Peyer's patch (tissue), 4 donors: ENCODE results near the gene EFNA5. TPM values are rescaled to one million over a fixed set of nuclear protein-coding genes. Genes with fewer than 3 reads are reported as not detected.

Source experiments
- DNase-seq, 3 donors: peaks; one replicate each; pipeline ENCODE4 v3.0.0-alpha.2; 2017 to 2019
- H3K27ac ChIP-seq, 4 donors: fragments of 200-600 bp; sonication (generic); one replicate each; pipeline ENCODE4 v1.5.1; 2016 to 2019
- H3K27me3 ChIP-seq, 2 donors: fragments of 200-600 bp; sonication (generic); one replicate each; pipeline ENCODE4 v1.5.1; 2019
- H3K36me3 ChIP-seq, 3 donors: fragments of 200-600 bp; sonication (generic); one replicate each; pipeline ENCODE4 v1.5.1; 2016 to 2019
- H3K4me1 ChIP-seq, 4 donors: fragments of 200-600 bp; sonication (generic); one replicate each; pipeline ENCODE4 v1.5.1; 2016 to 2019
- H3K4me3 ChIP-seq, 4 donors: fragments of 200-600 bp; sonication (generic); 1 replicate in 3 of 4; 2 replicates in 1 of 4; pipeline ENCODE4 v1.5.1; 2016 to 2019; ENCODE audit warnings: mild to moderate bottlenecking in 1 of 4
- H3K9me3 ChIP-seq, 4 donors: fragments of 200-600 bp; sonication (generic); one replicate each; pipeline ENCODE4 v1.5.1; 2016 to 2019; ENCODE audit warnings: mild to moderate bottlenecking in 1 of 4
- CTCF ChIP-seq, 6 experiments: fragments of 450-650 bp in 4 of 6; fragments of 200-600 bp in 2 of 6; sonication (generic) in 1 of 6; IDR thresholded peaks; one replicate each; pipeline ENCODE4 v1.5.1; 2017 to 2019; ENCODE audit warnings: antibody characterized with exemption in 6 of 6, mild to moderate bottlenecking in 3 of 6, moderate library complexity in 1 of 6
- POLR2A ChIP-seq, 2 donors: fragments of 450-650 bp; IDR thresholded peaks; one replicate each; pipeline ENCODE4 v1.5.1; 2017; ENCODE audit warnings: antibody characterized with exemption in 2 of 2, mild to moderate bottlenecking in 2 of 2, moderate library complexity in 2 of 2
- total RNA-seq, 4 donors: library from RNA; depleted of rRNA; stranded (reverse); fragments of >200 nt; gene quantifications; one replicate each; pipeline ENCODE4 v1.1.0, GENCODE V29; 2016

Gene EFNA5
- total RNA-seq, 4 donors from 2014 or later = 1.1 to 27.5 (median 1.1) TPM; not detected in 1

GRCh38 chr5:107431536-107431935 lies 239.2 kb downstream of the EFNA5 start:
- no peak for DNase-seq
- Histone ChIP-seq H3K27ac (no peak overlapping the region), H3K36me3 (no peaks in the 10 kb centered on the region), H3K4me1 (no peaks in the 10 kb centered on the region), H3K4me3 (no peak overlapping the region), H3K9me3 (no peaks in the 10 kb centered on the region), H3K27me3 (no peaks in the 10 kb centered on the region)
- TF ChIP-seq POLR2A (IDR thresholded peaks at IDR 0.05) (no peak), CTCF (IDR thresholded peaks at IDR 0.05) (no peak)

- Histone ChIP-seq H3K27me3 (no peaks in the 10 kb centered on the region), H3K4me3 (no peak overlapping the region), H3K27ac (no peak overlapping the region), H3K36me3 (no peaks in the 10 kb centered on the region), H3K9me3 (no peaks in the 10 kb centered on the region), H3K4me1 (no peaks in the 10 kb centered on the region)
- no peak for DNase-seq
- TF ChIP-seq POLR2A (IDR thresholded peaks at IDR 0.05) (no peak), CTCF (IDR thresholded peaks at IDR 0.05) (no peak)
Measured at GRCh38 chr5:107430071-107430625, 240.6 kb downstream of the EFNA5 start.

GRCh38 chr5:107428303-107428813 lies 242.4 kb downstream of the EFNA5 start:
- Histone ChIP-seq H3K27me3 (no peaks in the 10 kb centered on the region), H3K4me1 (no peaks in the 10 kb centered on the region), H3K9me3 (no peaks in the 10 kb centered on the region), H3K4me3 (no peak overlapping the region), H3K27ac (no peak overlapping the region), H3K36me3 (no peaks in the 10 kb centered on the region)
- DNase-seq = no peak
- no peak for TF ChIP-seq CTCF (IDR thresholded peaks at IDR 0.05)
- TF ChIP-seq POLR2A (IDR thresholded peaks at IDR 0.05) = no peak

GRCh38 chr5:107426872-107427271 lies 243.9 kb downstream of the EFNA5 start:
- H3K27ac ChIP-seq = no peak overlapping the region
- no peaks in the 10 kb centered on the region for H3K36me3 ChIP-seq
- no peak for DNase-seq
- no peak for TF ChIP-seq POLR2A (IDR thresholded peaks at IDR 0.05)
- TF ChIP-seq CTCF (IDR thresholded peaks at IDR 0.05) = no peak
- H3K4me1 ChIP-seq = no peaks in the 10 kb centered on the region
- no peaks in the 10 kb centered on the region for H3K9me3 ChIP-seq
- H3K27me3 ChIP-seq = no peaks in the 10 kb centered on the region
- no peak overlapping the region for H3K4me3 ChIP-seq

- Histone ChIP-seq H3K9me3 (no peaks in the 10 kb centered on the region), H3K36me3 (no peaks in the 10 kb centered on the region), H3K27ac (no peak overlapping the region), H3K4me1 (no peaks in the 10 kb centered on the region), H3K27me3 (no peaks in the 10 kb centered on the region), H3K4me3 (no peak overlapping the region)
- TF ChIP-seq POLR2A (IDR thresholded peaks at IDR 0.05) = no peak
- TF ChIP-seq CTCF (IDR thresholded peaks at IDR 0.05) = no peak
- no peak for DNase-seq
Measured at GRCh38 chr5:107426209-107426608, 244.5 kb downstream of the EFNA5 start.
